Measurements from ENCODE around the gene ITPR1. TPM values are rescaled to one million over a fixed set of nuclear protein-coding genes. Genes with fewer than 3 reads are reported as not detected.

Gene ITPR1
- total and polyA plus RNA-seq, 11 donors = 8.9 to 55.8 (median 19.9) TPM

Other genes with a start within 250 kb of the ITPR1 start
- gene SETMAR, start 190.0 kb upstream of the ITPR1 start, total RNA-seq = 10 to 100 TPM in 8 of 9 donors, 1 to 10 TPM in 1; 8.5 to 20.0 (median 13.8) TPM
- gene SETMAR, start 190.0 kb upstream of the ITPR1 start, polyA plus RNA-seq = 10 to 100 TPM in 1 of 2 donors, 1 to 10 TPM in 1; 6.2 to 20.2 TPM
- gene SUMF1, start 26.1 kb upstream of the ITPR1 start, total RNA-seq = 10 to 100 TPM in 5 of 9 donors, 1 to 10 TPM in 4; 5.8 to 21.1 (median 11.2) TPM
- 10 to 100 TPM in 1 of 2 donors, 1 to 10 TPM in 1; 3.9 to 14.0 TPM for gene SUMF1, start 26.1 kb upstream of the ITPR1 start, polyA plus RNA-seq

Measured in heart left ventricle (tissue), 11 donors.